NCI-H187 (cell line): ENCODE results near the gene HRK.

Experiments used
- DNase-seq, 2 experiments: peaks; one replicate each; lab custom pipeline; 2025; lab: John Stamatoyannopoulos, UW

Gene HRK

DNA sequence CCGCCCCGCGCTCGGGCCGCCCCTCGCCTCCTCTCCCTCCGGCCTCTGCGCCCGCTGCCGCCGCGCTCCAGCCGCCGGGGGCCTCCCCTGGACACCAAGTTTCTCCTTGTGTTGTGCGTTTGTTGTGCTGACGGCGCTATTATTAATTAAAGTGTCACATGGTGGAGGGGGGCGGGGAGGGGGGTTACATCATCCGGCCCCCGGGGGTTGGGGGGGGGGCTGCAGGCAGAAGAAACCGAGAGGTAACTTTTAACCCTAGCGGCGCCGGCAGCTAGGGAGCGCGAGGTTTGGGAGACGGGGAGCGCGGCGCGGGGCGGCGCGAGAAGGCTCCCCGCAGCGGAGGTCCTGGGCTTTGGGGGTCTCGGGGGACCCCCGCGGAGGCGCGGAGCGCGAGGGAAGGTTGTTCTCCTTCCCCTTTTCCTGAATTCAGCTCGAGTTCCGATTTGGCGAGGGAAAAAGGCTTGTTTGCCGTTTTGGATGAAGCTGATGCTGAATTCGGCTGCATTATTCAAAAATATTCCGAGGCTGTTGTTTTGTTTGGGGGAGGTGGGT lies at the start of gene HRK:
HRK (minus strand) TSS at position 117 of the 552 bp plus-strand sequence. CDS start 134 bp downstream, outside the sequence.
- DNase-seq: no peak

DNA sequence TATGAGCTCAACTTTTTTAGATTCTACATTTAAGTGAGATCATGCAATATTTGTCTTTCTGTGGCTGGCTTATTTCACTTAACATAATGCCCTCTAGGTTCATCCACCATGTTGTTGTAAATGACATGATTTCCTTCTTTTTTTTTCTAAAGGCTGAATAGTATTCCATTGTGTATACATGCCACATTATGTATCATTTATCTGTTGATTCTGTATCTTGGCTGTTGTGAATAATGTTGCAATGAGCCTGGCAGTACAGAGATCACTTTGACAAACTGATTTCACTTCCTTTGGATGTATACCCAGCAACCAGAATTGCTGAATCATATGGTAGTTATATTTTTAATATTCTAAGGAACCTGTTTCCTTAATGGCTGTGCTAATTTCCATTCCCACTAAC lies 48.6 kb upstream of the HRK start:
- DNase-seq: no peak

DNA sequence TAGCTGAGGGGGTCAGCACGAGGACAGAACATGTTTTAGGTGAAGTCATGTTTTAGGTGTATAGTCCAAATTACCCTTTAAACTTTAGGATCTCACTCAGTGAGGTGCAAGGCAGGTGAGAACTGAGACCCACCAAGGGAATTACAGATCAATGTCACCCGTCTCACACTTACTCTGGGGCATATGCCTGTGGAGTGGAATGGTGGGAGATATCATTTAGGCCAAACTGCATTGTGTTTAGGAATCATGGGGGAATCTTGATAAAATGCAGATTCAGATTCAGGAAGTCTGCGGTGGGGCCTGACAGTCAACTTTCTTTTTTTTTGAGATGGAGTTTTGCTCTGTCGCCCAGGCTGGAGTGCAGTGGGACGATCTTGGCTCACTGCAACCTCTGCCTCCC lies 47.3 kb upstream of the HRK start:
- DNase-seq: no peak

DNA sequence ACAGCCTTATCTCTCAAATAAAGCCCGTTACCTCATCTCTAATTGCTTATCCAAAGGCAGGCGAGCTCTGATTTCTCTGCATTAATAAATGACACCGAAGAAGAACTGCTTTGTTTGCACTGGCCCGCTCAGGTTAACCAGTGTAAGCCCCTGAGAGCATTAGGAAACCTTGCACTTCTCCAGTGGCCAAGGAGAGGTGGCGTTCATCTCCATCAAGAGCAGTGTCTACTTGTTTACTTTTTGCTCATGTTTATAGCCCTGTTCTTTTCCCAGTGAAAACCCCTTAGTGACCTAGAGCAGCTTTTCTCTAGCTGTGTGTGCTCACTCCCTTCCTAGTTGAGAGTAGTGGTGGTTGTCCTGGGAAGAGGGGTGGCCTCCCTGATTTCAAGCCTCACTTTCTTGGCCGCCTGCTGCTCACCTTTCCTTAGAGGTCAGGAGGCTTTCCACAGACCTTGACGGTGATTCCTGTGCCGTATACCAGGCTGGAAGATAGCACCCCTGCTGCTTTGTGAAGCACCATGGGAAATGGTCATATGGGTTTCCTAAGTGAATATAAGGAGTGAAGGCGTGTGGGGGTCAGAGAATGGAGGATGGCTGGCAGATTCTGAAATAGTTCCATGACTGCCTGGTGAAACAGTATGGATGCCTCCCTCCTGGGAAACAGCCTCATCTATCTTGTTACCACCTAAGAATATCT lies 46.2 kb upstream of the HRK start:
- DNase-seq: no peak

DNA sequence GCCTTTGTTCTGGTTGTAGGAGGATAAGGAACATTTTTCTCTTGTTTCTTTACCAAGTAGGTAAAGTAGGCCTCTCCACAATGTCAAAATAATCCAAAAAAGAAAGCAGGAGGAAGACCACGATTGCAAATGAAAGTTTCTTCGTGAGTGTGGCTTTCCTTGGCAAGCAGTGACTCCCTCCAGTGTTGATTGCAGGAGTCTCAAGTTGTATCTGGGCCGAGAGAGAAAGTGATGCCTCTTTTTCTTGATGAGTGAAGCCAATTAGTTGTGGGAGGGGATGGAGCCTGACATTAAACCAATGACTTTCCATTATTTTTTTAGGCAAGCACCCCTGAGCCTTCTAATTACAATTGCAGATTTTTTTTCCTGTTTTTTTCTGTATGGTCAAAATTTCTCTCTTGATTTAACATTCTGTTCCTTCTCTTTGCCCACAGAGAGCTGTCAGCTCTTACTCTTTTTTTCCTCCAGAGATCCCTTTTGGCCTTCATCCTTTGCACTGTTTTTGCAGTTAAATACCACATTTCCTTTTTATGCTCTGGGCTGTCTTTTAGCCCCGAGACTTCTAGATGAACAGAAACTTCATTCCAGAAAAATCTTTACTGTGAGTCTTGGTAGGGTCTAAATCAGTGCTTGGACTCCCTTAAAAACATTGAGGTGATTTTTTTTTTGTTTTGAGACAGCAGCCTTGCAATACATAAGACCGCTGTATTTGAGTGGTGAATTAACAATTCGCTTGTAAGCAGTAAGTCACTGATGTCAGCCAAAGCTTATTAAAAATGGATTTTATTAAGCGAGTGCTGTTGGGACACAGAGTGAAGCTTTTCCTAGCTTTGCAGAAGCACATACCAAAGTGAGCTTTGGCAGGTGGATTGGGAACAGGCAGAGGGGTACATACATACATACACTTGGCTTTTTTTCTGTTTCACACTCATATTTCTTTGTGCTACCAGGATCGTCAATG lies 45.3 kb upstream of the HRK start:
- DNase-seq: no peak

DNA sequence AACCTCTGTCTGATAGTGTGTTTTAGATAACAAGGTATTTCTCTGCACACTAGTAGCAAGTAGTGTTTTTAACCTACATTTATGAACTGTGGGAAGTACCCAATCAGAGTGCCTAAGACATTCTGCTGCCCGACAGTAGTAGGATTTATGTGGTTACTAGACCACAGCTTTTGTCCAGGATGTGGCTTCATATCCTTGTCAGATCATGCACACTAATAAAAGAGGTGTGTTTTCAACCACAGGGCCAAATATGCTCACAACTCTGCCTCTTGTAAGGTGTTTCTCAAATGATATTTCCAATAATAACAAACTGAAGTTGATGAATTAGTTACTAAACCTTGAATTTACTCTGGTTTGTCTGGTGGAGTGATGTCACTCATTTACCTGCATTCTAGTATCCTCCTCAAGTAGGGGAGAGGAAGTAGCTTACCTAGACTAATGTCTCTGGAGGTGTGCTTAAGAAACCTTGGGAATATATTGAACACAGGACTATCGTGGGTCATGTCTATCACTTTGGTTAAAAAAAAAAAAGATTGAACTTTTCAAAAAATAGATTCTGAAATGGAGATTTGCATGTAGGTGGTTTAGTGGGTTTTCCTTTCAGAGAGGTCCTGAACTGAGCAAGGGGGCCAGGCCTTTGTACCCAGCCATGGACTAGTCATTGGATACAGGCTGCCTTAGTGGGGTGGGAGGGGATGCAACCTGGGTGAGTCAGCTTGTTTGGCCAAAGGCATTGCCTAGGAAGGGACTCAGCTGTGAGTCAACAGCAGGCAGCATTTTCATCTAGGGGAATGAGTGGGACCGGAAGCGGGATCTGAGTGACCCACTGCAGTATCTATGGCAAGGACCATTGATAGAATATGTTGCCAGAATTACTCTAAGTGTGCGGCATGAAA lies 43.6 kb upstream of the HRK start:
- no peak for DNase-seq

DNA sequence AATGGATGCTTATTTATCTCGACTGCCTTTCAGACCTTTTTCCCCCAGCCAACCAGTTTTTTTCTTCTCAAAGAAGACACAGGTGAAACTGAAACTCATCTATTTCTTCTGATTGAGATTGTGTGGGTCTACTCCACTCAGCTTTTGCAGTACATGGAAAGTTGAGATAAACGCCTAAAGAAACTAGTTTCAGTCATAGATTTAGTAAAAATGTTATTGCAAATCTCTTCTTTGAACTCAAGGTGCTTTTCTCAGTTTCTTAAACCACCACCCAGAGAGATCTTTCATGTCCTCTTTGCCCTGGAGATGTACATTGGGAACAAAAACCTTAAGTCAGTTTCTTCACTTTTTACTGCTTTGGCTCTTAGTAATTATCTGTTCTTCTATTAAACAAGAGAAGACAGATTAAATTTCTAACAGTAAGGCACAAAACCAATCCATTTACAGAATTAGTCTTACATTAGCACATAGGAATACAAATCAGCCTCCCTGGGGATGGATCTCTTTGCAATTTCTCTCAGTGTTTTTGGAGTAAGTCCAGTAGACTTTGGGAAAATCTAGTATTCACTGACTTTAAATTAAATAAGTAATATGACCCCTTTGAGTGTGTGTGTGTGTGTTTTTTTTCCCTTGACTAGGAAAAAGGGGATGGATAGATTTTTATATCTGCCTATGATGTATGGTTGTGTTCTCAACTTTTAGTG lies 41.1 kb upstream of the HRK start:
- DNase-seq: no peak

DNA sequence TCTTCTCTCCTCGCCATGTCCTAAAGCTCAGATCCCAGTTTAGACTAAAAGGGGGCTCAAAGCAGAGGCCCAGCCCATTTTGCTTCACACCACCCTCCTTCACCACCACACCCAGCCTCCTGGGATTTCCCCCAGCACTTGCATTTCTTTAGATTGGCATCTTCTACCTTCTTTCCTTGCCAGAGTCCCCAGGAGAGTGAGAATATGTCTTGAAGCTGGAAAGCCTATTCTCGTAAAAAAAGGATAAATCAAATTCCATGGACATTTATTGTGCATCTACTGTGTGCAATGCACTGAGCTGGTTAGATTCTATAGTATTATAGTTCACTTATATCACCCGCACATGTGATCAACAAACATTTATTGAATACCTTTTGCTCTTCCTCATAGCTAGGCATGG lies 39.7 kb upstream of the HRK start:
- no peak for DNase-seq

DNA sequence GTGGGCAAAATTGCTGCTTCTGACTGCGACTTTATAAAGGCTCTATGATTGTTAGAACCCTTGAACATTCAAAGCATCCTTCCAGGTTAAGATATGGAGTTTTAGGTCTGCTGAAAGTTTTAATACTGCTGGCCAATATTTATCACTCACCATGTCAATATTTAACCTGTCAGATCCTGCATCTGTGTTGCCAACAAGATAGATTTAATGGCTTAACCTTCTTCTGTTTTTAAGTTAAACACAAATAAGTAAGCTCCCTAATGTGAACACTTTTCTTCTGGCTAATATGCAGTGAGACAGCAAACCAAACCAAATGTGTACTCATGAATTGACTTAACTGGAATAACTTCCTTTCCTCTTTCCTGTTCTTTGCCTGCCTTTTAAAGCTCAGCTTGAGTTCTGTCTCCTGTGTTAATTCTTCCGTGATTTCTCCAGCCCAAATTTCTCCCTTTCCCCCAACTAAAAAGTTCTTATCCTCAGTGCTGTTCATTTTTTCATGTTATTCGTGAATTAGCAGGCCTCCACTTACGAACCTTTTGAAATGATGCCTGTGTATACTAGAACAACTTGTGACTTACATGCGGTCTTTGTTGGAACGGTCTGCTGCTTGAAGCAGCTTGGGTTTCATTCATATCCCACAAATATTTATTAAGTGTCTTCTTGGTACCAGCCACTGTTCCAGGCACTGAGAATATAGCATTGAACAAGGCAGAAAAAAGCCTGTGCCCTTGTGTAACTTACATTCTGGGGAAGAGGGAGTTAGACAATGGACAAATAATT lies 38.7 kb upstream of the HRK start:
- DNase-seq: no peak

DNA sequence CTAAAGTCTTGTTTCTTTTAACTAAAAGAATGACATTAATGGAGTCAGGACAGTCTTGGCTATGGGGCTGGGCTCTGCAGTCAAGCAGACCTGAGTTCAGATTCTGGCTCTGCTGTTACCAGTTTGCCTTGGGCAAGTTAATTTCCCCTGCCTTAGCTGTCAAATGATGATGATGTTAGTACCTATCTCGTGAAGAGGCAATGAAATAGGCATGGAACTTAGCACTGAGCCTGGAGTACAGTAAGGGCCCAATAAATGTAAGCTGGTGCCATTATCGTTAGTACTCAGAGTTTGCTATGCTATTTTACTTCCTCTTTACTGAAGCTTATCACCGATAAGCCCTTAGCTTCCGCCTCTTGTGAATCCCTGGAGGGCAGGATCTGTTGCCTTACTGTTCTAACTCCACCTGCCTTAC lies 38.0 kb upstream of the HRK start:
- peak in 1 of 2 experiments; percentile 14 for DNase-seq

DNA sequence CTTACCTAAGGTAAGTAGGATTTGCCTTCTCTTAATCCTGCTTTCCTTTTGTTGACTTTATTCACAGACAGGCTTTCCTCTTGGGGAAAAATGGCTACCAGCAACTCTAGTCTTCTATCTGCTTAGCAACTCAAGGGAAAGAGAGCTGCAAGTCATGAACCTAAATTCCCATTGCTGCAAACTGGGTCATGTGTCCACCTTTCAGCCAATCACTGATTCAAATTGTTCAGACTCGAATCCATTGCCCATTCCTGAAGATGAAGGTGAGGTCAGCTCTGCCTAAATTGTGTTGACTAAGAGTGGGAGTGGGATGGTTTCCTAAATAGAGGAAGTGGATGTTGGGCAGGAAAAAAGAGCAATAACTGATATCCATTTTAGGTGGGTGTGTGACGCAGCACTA lies 37.2 kb upstream of the HRK start:
- no peak for DNase-seq

DNA sequence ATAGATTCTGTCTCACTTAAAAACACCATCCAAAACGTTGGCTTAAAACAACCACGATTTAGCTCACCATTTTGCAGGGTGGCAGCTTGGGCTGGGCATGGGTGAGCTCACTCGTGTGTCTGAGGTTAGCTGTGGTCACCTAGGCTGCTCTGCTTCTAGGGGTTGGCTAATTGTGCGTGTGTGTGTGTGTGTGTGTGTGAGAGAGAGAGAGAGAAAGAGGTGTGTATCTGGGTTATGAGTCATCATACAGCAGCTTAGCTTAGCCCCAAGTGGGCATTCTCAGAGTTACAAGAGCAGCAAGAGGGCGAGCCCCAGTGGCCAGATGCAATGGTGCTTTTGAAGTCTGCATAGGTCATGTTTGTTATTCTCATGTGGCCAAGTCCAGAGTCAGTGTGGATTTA lies 35.5 kb upstream of the HRK start:
- DNase-seq: no peak

DNA sequence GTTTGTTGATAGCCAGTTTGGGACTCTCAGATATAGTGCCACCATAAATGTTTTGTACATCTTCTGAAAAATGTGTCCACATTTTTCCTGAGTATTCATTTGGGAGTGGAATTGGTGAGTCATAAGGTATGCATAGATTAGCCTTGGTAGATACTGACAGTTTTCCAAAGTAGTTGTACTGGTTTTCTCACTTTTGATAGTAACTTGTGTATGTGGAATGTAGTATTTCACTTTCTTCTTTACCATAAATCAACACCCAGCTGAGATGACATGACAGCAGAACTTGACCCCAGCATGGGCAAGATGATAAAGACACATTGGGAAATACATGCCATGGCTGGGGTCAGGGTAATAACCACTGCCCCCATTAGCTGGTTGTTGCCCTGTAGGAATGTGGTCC lies 34.9 kb upstream of the HRK start:
- DNase-seq: no peak

DNA sequence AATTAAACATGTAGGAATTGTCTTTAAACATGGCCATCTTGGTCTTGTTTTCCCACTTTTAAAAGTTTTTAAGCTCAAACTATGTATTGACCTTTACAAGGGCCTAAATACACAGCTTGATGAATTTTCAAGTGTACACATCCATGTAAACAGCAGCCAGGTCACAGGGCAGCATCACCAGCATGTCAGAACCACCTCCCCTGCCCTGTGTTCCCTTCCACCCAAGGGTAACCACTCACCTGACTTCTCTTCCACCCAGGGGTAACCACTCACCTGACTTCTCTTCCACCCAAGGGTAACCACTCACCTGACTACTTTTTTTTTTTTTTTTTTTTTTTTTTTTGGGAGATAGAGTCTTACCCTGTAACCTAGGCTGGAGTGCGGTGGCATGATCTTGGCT lies 34.1 kb upstream of the HRK start:
- no peak for DNase-seq

DNA sequence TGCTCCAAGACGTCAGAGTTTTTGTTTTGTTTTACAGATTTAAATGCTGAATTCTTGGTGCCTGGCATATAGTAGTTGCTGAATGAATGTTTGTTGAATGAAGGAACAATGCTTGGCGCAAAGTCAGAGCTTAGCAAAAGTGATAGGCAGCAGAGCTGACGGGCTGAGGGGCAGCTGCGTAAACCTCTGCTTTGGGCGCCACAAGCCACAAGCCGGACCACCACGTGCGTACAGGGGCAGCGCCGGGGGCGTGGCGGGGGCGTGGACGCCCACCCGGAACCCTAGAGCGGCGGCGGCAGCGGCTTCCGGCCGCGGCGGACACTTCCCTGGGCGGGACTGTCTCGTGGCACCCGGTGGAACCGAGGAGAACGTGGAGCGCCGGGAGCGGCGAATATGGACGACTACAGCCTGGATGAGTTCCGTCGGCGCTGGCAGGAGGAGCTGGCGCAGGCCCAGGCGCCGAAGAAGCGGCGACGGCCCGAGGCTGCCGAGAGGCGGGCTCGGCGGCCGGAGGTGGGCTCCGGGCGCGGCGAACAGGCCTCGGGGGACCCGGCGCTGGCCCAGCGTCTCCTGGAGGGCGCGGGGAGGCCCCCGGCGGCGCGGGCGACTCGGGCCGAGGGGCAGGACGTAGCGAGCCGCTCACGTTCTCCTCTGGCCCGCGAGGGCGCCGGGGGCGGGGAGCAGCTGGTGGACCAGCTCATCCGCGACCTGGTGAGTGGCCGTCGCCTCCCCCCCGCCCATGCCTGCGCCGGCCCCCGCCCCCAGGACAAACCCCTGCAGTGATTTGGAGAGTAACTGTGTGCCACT lies 29.6 kb upstream of the HRK start, which contains the start of gene FBXW8:
FBXW8 (plus strand) TSS at position 306 of the 807 bp plus-strand sequence; CDS start at position 394, 88 bp downstream.
- peak; percentile 24 to 65 for DNase-seq

DNA sequence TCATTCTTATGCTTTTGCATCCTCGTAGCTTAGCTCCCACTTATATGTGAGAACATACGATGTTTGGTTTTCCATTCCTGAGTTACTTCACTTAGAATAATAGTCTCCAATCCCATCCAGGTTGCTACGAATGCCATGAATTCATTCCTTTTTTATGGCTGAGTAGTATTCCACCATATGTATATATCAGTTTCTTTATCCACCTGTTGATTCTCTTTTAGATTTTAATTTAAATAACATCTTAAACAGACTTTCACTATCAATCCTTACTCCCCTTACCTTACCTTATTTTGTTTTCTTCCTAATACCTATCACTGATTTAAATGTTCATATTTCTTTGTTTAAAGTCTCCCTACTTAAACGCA lies 29.0 kb upstream of the HRK start:
- DNase-seq: no peak

DNA sequence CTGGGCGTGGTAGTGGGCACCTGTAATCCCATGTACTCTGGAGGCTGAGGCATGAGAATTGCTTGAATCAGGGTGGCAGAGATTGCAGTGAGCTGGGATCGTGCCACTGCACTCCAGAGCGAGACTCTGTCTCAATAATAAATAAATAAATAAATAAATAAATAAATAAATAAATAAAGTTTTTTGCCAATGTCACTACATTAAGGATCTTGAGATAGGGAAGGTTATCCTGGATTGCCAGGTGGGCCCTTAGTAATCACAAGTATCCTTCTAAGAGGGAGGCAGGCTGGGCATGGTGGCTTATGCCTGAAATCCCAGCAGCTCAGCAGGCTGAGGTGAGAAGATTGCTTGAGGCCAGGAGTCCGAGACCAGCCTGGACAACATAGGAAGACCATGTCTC lies 25.0 kb upstream of the HRK start:
- DNase-seq: no peak

DNA sequence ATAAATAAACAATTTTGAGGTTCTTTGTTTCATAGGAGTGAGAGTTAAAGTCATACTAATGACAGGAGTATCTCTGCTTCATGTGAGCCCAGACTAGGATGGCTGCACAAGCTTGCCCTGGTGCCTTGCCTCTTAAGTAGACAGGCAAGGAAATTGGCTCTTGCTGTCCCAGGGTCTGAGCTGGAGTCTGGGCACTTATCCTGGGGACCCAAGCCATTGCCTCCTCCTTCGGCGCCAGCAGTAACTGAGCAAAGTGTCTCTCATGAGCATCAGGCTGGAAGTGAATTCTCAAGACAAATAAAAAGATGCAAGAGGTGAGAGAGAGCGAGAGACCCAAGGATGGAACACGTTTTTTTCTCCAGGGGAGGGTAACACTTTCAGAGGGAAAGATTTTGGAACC lies 22.6 kb upstream of the HRK start:
- no peak for DNase-seq

DNA sequence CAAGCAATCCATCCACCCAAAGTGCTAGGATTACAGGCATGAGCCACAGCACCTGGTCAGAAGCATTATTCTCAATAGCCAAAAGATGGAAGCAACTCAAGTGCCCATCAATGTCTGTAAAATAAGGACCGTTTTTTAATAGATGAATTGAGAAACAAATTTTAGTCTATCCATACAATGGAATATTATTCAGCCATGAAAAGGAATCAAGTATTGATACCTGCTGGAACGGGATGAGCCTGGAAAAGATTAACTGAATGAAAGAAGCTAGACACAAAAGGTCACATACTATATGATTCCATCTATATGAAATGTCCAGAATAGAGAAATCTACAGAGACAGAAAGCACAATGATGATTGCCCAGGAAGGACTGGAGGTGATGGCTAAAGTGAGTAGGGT lies 20.4 kb upstream of the HRK start:
- no peak for DNase-seq

DNA sequence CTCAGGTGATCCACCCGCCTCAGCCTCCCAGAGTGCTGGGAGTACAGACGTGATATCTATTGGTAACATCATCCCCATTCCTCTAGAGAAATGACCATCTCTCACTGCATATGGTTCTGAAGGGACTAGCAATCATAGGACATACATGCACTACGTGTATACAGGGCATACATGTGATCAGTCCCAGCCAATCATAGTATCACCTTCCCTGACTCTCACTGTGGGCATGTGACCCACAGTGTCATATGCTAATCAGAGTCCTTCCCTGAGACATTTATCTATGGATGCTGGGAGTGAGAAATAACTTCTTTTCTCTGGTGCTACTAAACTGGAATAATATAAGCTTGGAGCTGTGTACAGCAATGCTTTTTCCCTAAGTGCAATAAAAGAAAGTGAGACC lies 17.4 kb upstream of the HRK start:
- DNase-seq: no peak
